Body of pancreas (tissue), 4 donors: ENCODE measurements around the gene TTC28.

ENCODE experiments used
- POLR2A ChIP-seq, 3 donors: fragments of 450-650 bp; IDR thresholded peaks; one replicate each; pipeline ENCODE4 v1.6.1; 2016; ENCODE audit warnings: antibody characterized with exemption in 3 of 3, mild to moderate bottlenecking in 2 of 3
- TF ChIP-seq, protein P1 (sequence below), 7 experiments: fragments of 450-650 bp in 4 of 7; fragments of 200-600 bp in 3 of 7; sonication (generic) in 3 of 7; IDR thresholded peaks; one replicate each; pipeline ENCODE4 v1.5.1; 2016 to 2019; ENCODE audit warnings: antibody characterized with exemption in 7 of 7

DNA sequence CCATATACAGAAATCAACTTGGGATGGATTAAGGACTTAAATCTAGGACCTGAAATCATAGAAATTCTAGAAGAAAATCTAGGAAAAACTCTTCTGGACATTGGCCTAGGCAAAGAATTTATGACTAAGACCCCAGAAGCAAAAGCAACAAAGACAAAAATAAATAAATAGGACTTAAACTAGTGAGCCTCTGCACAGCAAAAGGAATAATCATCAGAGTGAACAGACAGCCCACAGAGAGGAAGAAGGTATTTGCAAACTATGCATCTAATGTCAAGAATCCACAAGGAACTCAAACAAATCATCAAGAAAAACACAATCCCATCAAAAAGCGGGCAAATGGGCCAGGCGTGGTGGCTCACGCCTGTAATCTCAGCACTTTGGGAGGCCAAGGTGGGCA lies 32.4 kb downstream of the TTC28 start:
- TF ChIP-seq, protein P1, sequence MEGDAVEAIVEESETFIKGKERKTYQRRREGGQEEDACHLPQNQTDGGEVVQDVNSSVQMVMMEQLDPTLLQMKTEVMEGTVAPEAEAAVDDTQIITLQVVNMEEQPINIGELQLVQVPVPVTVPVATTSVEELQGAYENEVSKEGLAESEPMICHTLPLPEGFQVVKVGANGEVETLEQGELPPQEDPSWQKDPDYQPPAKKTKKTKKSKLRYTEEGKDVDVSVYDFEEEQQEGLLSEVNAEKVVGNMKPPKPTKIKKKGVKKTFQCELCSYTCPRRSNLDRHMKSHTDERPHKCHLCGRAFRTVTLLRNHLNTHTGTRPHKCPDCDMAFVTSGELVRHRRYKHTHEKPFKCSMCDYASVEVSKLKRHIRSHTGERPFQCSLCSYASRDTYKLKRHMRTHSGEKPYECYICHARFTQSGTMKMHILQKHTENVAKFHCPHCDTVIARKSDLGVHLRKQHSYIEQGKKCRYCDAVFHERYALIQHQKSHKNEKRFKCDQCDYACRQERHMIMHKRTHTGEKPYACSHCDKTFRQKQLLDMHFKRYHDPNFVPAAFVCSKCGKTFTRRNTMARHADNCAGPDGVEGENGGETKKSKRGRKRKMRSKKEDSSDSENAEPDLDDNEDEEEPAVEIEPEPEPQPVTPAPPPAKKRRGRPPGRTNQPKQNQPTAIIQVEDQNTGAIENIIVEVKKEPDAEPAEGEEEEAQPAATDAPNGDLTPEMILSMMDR (IDR thresholded peaks at IDR 0.05), result no peak
- TF ChIP-seq POLR2A (IDR thresholded peaks at IDR 0.05), result no peak
